ENCODE measurements around the gene PRR5L. TPM values are rescaled to one million over a fixed set of nuclear protein-coding genes. Genes with fewer than 3 reads are reported as not detected.

PRR5L gene
- total RNA-seq, 4 donors from 2014 or later = 4.7 to 11.5 (median 6.0) TPM

- peaks cover 5 to 7% of the 10 kb centered on the region in 2 donors for H3K4me1 ChIP-seq
- H3K36me3 ChIP-seq = no peaks in the 10 kb centered on the region
- peak within 1 kb of the TSS in 2 of 3 donors; percentile 12 to 66 for H3K27ac ChIP-seq
- 1% methylated on average over 23 to 31 of the region's 31 CpGs for WGBS, 2 donors
- TF ChIP-seq POLR2A (IDR thresholded peaks at IDR 0.05) = peak in 1 of 2 donors; percentile 67
- TF ChIP-seq CTCF (IDR thresholded peaks at IDR 0.05) = no peak
- peak within 1 kb of the TSS in 2 of 3 donors; percentile 52 to 62 for H3K4me3 ChIP-seq (replicated peaks in 1 of 3)
- DNase-seq = peak; percentile 94 to 96
- H3K27me3 ChIP-seq = no peaks in the 10 kb centered on the region
- H3K9me3 ChIP-seq = no peaks in the 10 kb centered on the region
- intact Hi-C loops (cut with DNase I) = no loop called here
Measured at GRCh38 chr11:36289226-36289852, 6.7 kb upstream of the PRR5L start, which contains the start of gene COMMD9. COMMD9 (minus strand) TSS chr11:36289424; CDS start chr11:36289412, 12 bp downstream.

- no peaks in the 10 kb centered on the region for H3K9me3 ChIP-seq
- 25 to 26% methylated on average over 4 of the region's 4 CpGs for WGBS, 2 donors
- H3K36me3 ChIP-seq = no peaks in the 10 kb centered on the region
- no peak overlapping the region for H3K27ac ChIP-seq
- TF ChIP-seq CTCF (IDR thresholded peaks at IDR 0.05) = peak in 1 of 6 experiments; percentile 22
- no peak for TF ChIP-seq POLR2A (IDR thresholded peaks at IDR 0.05)
- H3K27me3 ChIP-seq = no peaks in the 10 kb centered on the region
- intact Hi-C loops (cut with DNase I) = no loop called here
- H3K4me3 ChIP-seq (replicated peaks in 1 of 3) = no peak overlapping the region
- H3K4me1 ChIP-seq = peaks cover 5 to 7% of the 10 kb centered on the region in 2 donors
- DNase-seq = no peak
Measured at GRCh38 chr11:36292311-36292722, 3.8 kb upstream of the PRR5L start.

- H3K4me1 ChIP-seq = no peaks in the 10 kb centered on the region
- H3K27ac ChIP-seq = no peak overlapping the region
- DNase-seq = no peak
- H3K4me3 ChIP-seq (replicated peaks in 1 of 3) = no peak overlapping the region
- no peaks in the 10 kb centered on the region for H3K36me3 ChIP-seq
- TF ChIP-seq POLR2A (IDR thresholded peaks at IDR 0.05) (no peak), CTCF (IDR thresholded peaks at IDR 0.05) (no peak)
- 84 to 90% methylated on average over 8 of the region's 8 CpGs for WGBS, 2 donors
- intact Hi-C loops (cut with DNase I) = no loop called here
- no peaks in the 10 kb centered on the region for H3K27me3 ChIP-seq
- no peaks in the 10 kb centered on the region for H3K9me3 ChIP-seq
Measured at GRCh38 chr11:36296884-36297543, 926 bp downstream of the PRR5L start.

- no peak for TF ChIP-seq POLR2A (IDR thresholded peaks at IDR 0.05)
- no peak for TF ChIP-seq CTCF (IDR thresholded peaks at IDR 0.05)
- intact Hi-C loops (cut with DNase I) = loop anchor here (10.0 kb wide), 1 partner anchor 174 kb away; no protein-coding TSS in a partner anchor
Measured at GRCh38 chr11:36300650-36301049, 4.6 kb downstream of the PRR5L start.

GRCh38 chr11:36304351-36304750 is 8.3 kb downstream of the PRR5L start:
- no peak overlapping the region for H3K4me3 ChIP-seq (replicated peaks in 1 of 3)
- intact Hi-C loops (cut with DNase I) = loop anchor here (10.0 kb wide), 1 partner anchor 170 kb away; no protein-coding TSS in a partner anchor
- H3K4me1 ChIP-seq = no peaks in the 10 kb centered on the region
- DNase-seq = no peak
- H3K27me3 ChIP-seq = no peaks in the 10 kb centered on the region
- no peak overlapping the region for H3K27ac ChIP-seq
- TF ChIP-seq POLR2A (IDR thresholded peaks at IDR 0.05) (no peak), CTCF (IDR thresholded peaks at IDR 0.05) (no peak)
- 79 to 83% methylated on average over 1 of the region's 1 CpG for WGBS, 2 donors
- H3K36me3 ChIP-seq = no peaks in the 10 kb centered on the region
- H3K9me3 ChIP-seq = no peaks in the 10 kb centered on the region

More at GRCh38 chr11:36300650-36301049, 4.6 kb downstream of the PRR5L start:
- H3K36me3 ChIP-seq = no peaks in the 10 kb centered on the region
- no peaks in the 10 kb centered on the region for H3K9me3 ChIP-seq
- peak; percentile 20 to 36 for DNase-seq
- H3K27ac ChIP-seq = no peak overlapping the region
- no peaks in the 10 kb centered on the region for H3K4me1 ChIP-seq
- no peak overlapping the region for H3K4me3 ChIP-seq (replicated peaks in 1 of 3)
- WGBS, 2 donors = 27 to 32% methylated on average over 3 of the region's 3 CpGs
- no peaks in the 10 kb centered on the region for H3K27me3 ChIP-seq

Data from thyroid gland (tissue), 4 donors.